ENCODE results near the gene TMEM145. TPM values are rescaled to one million over a fixed set of nuclear protein-coding genes. Genes with fewer than 3 reads are reported as not detected.

TMEM145 gene
- polyA plus RNA-seq, 1 donor from 2014 or later = 30.9 TPM

DNA sequence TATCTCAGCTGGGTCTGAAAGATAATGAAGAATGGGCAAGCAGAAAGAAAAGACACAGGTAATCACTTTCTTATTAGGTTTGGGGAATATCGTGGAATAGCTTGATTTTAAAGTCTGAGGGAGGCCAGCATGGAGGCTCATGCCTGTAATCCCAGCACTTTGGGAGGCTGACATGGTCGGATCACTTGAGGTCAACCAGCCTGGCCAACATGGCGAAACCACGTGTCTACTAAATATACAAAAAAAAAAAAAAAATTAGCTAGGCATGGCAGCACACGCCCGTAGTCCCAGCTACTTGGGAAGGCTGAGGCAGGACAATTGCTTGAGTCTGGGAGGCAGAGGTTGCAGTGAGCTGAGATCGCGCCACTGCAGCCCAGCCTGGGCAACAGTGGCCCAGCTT lies 9.2 kb upstream of the TMEM145 start:
- no peaks in the 10 kb centered on the region for H3K9me2 ChIP-seq (ENCODE audit: insufficient read depth, low read length)
- peak overlapping the region; percentile 96 for H3K4me3 ChIP-seq (ENCODE audit: low read length)
- no peaks in the 10 kb centered on the region for H3K9me3 ChIP-seq (ENCODE audit: low read length)
- H3K9ac ChIP-seq (ENCODE audit: low read length) = no peak overlapping the region
- no peak overlapping the region for H3K4me2 ChIP-seq (ENCODE audit: low read length)
- H4K20me1 ChIP-seq (ENCODE audit: insufficient read depth) = no peaks in the 10 kb centered on the region
- no peaks in the 10 kb centered on the region for H3K36me3 ChIP-seq (ENCODE audit: insufficient read depth, low read length)
- peak overlapping the region; percentile 93 for H3K27ac ChIP-seq (ENCODE audit: low read length)
- no peak overlapping the region for H2AFZ ChIP-seq (ENCODE audit: low read depth, low read length)
- peaks cover 26% of the 10 kb centered on the region for H3K79me2 ChIP-seq (replicated peaks; ENCODE audit: insufficient read depth, low read length)
- H3K27me3 ChIP-seq (ENCODE audit: insufficient read depth, low read depth, low read length) = no peaks in the 10 kb centered on the region
- no peak for TF ChIP-seq TAF1 (IDR thresholded peaks at IDR 0.05; ENCODE audit: low read depth)
- TF ChIP-seq, protein P1, sequence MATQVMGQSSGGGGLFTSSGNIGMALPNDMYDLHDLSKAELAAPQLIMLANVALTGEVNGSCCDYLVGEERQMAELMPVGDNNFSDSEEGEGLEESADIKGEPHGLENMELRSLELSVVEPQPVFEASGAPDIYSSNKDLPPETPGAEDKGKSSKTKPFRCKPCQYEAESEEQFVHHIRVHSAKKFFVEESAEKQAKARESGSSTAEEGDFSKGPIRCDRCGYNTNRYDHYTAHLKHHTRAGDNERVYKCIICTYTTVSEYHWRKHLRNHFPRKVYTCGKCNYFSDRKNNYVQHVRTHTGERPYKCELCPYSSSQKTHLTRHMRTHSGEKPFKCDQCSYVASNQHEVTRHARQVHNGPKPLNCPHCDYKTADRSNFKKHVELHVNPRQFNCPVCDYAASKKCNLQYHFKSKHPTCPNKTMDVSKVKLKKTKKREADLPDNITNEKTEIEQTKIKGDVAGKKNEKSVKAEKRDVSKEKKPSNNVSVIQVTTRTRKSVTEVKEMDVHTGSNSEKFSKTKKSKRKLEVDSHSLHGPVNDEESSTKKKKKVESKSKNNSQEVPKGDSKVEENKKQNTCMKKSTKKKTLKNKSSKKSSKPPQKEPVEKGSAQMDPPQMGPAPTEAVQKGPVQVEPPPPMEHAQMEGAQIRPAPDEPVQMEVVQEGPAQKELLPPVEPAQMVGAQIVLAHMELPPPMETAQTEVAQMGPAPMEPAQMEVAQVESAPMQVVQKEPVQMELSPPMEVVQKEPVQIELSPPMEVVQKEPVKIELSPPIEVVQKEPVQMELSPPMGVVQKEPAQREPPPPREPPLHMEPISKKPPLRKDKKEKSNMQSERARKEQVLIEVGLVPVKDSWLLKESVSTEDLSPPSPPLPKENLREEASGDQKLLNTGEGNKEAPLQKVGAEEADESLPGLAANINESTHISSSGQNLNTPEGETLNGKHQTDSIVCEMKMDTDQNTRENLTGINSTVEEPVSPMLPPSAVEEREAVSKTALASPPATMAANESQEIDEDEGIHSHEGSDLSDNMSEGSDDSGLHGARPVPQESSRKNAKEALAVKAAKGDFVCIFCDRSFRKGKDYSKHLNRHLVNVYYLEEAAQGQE (IDR thresholded peaks at IDR 0.05; ENCODE audit: borderline replicate concordance) = no peak
- no peak for TF ChIP-seq CTCF (IDR thresholded peaks at IDR 0.05; ENCODE audit: poor library complexity, severe bottlenecking)
- TF ChIP-seq EZH2 (IDR thresholded peaks at IDR 0.05; ENCODE audit: borderline replicate concordance, insufficient read depth, low read length, poor library complexity, severe bottlenecking) = no peak
- TF ChIP-seq RAD21 (conservative IDR thresholded peaks at IDR 0.05) = no peak
- no peak for TF ChIP-seq POLR2AphosphoS5 (IDR thresholded peaks at IDR 0.05)
- no peak for TF ChIP-seq MXI1 (conservative IDR thresholded peaks at IDR 0.05; ENCODE audit: poor library complexity, severe bottlenecking)
- TF ChIP-seq EP300 (conservative IDR thresholded peaks at IDR 0.05; ENCODE audit: poor library complexity, severe bottlenecking) = no peak
- no peak for TF ChIP-seq SMC3 (conservative IDR thresholded peaks at IDR 0.05; ENCODE audit: poor library complexity)
- H3F3A ChIP-seq (ENCODE audit: insufficient read depth, low read length, poor library complexity, severe bottlenecking) = no peaks in the 10 kb centered on the region

DNA sequence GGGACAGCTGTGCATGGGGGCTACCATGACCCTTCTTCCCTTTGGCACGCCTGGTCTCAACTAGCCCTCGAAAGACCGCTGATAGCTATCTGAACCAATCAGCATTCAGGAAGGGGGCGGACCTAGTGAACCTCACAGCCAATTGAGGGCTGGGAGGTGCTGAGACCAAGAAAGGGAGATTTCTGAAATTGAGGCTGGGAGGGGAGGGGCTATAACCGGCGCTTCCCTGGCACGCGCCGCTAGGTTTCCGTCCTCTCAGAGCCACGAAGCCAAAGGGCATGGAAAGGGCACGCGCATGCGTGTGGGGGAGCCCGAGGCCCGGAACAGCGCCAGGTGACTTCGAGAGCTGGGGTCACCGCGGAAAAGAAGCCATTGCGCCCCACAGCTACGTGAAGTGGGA lies 6.5 kb upstream of the TMEM145 start:
- no peaks in the 10 kb centered on the region for H3K9me3 ChIP-seq (ENCODE audit: low read length)
- no peak overlapping the region for H3K27ac ChIP-seq (ENCODE audit: low read length)
- H3F3A ChIP-seq (ENCODE audit: insufficient read depth, low read length, poor library complexity, severe bottlenecking) = no peaks in the 10 kb centered on the region
- no peaks in the 10 kb centered on the region for H3K27me3 ChIP-seq (ENCODE audit: insufficient read depth, low read depth, low read length)
- H2AFZ ChIP-seq (ENCODE audit: low read depth, low read length) = no peak overlapping the region
- no peaks in the 10 kb centered on the region for H3K9me2 ChIP-seq (ENCODE audit: insufficient read depth, low read length)
- H3K79me2 ChIP-seq (replicated peaks; ENCODE audit: insufficient read depth, low read length) = peaks cover 5% of the 10 kb centered on the region
- no peaks in the 10 kb centered on the region for H3K36me3 ChIP-seq (ENCODE audit: insufficient read depth, low read length)
- no peak overlapping the region for H3K9ac ChIP-seq (ENCODE audit: low read length)
- no peak overlapping the region for H3K4me3 ChIP-seq (ENCODE audit: low read length)
- H4K20me1 ChIP-seq (ENCODE audit: insufficient read depth) = no peaks in the 10 kb centered on the region
- H3K4me2 ChIP-seq (ENCODE audit: low read length) = no peak overlapping the region
- TF ChIP-seq EZH2 (IDR thresholded peaks at IDR 0.05; ENCODE audit: borderline replicate concordance, insufficient read depth, low read length, poor library complexity, severe bottlenecking) (no peak), CTCF (IDR thresholded peaks at IDR 0.05; ENCODE audit: poor library complexity, severe bottlenecking) (no peak), EP300 (conservative IDR thresholded peaks at IDR 0.05; ENCODE audit: poor library complexity, severe bottlenecking) (no peak), TAF1 (IDR thresholded peaks at IDR 0.05; ENCODE audit: low read depth) (no peak), RAD21 (conservative IDR thresholded peaks at IDR 0.05) (no peak), SMC3 (conservative IDR thresholded peaks at IDR 0.05; ENCODE audit: poor library complexity) (no peak), POLR2AphosphoS5 (IDR thresholded peaks at IDR 0.05) (no peak), MXI1 (conservative IDR thresholded peaks at IDR 0.05; ENCODE audit: poor library complexity, severe bottlenecking) (no peak)
- TF ChIP-seq, protein P1 (IDR thresholded peaks at IDR 0.05; ENCODE audit: borderline replicate concordance) = no peak
